NCI-H2227 treated with DMSO at 0.1 percent for 48 hours (cell line): ENCODE data around the gene ZNF385B.

Experiments used
- DNase-seq: peaks from one replicate; lab custom pipeline; 2025; lab: John Stamatoyannopoulos, UW

ZNF385B gene

GRCh38 chr2:179588486-179589145 is 272.8 kb downstream of the ZNF385B start:
- peak; percentile 48 for DNase-seq

- DNase-seq, result no peak
Observed at GRCh38 chr2:179584760-179585159, 276.7 kb downstream of the ZNF385B start.

- no peak for DNase-seq
Observed at GRCh38 chr2:179581605-179582004, 279.8 kb downstream of the ZNF385B start.

GRCh38 chr2:179580378-179581146 is 280.9 kb downstream of the ZNF385B start:
- DNase-seq, result no peak

- DNase-seq, result no peak
Observed at GRCh38 chr2:179579800-179580199, 281.6 kb downstream of the ZNF385B start.

GRCh38 chr2:179578171-179578916 is 283.1 kb downstream of the ZNF385B start:
- no peak for DNase-seq

- no peak for DNase-seq
Observed at GRCh38 chr2:179574061-179574519, 287.3 kb downstream of the ZNF385B start.

GRCh38 chr2:179572544-179572943 is 288.9 kb downstream of the ZNF385B start:
- DNase-seq, result no peak

GRCh38 chr2:179571721-179572120 is 289.7 kb downstream of the ZNF385B start:
- DNase-seq, result no peak

GRCh38 chr2:179571252-179571651 is 290.2 kb downstream of the ZNF385B start:
- DNase-seq, result peak; percentile 54

- peak; percentile 23 for DNase-seq
Observed at GRCh38 chr2:179569831-179570233, 291.6 kb downstream of the ZNF385B start.

- no peak for DNase-seq
Observed at GRCh38 chr2:179565807-179566206, 295.6 kb downstream of the ZNF385B start.

GRCh38 chr2:179562330-179562885 is 299.0 kb downstream of the ZNF385B start:
- DNase-seq, result peak; percentile 95

- DNase-seq, result peak; percentile 76
Observed at GRCh38 chr2:179561702-179562101, 299.7 kb downstream of the ZNF385B start.

- DNase-seq, result no peak
Observed at GRCh38 chr2:179560257-179560735, 301.1 kb downstream of the ZNF385B start.

GRCh38 chr2:179559108-179559806 is 302.2 kb downstream of the ZNF385B start:
- DNase-seq, result no peak

GRCh38 chr2:179558010-179558934 is 303.1 kb downstream of the ZNF385B start:
- DNase-seq, result no peak

- peak; percentile 60 for DNase-seq
Observed at GRCh38 chr2:179556425-179556824, 305.0 kb downstream of the ZNF385B start.

GRCh38 chr2:179555691-179556283 is 305.6 kb downstream of the ZNF385B start:
- no peak for DNase-seq
